HG03565 (cell line): ENCODE results near the gene ZSWIM8.
"Not testable (repeated sequence)": the region's sequence is repeated elsewhere in the genome, so short reads cannot be mapped to it uniquely, and the experiment has no call there.

Experiments
- ATAC-seq: cut with Tn5 transposase; IDR thresholded peaks from one replicate; pipeline ENCODE4 v1.9.1; 2021; ENCODE audit warnings: mild to moderate bottlenecking, moderate library complexity; ENCODE audit not compliant: unreplicated experiment

ZSWIM8 gene

GRCh38 chr10:73813333-73813732, 27.9 kb downstream of the ZSWIM8 start:
- no peak for ATAC-seq

GRCh38 chr10:73814276-73814895, 29.0 kb downstream of the ZSWIM8 start:
- ATAC-seq: no peak

- ATAC-seq: no peak
Measured at GRCh38 chr10:73814896-73815718, 29.7 kb downstream of the ZSWIM8 start.

GRCh38 chr10:73815719-73816030, 30.3 kb downstream of the ZSWIM8 start:
- no peak for ATAC-seq

DNA sequence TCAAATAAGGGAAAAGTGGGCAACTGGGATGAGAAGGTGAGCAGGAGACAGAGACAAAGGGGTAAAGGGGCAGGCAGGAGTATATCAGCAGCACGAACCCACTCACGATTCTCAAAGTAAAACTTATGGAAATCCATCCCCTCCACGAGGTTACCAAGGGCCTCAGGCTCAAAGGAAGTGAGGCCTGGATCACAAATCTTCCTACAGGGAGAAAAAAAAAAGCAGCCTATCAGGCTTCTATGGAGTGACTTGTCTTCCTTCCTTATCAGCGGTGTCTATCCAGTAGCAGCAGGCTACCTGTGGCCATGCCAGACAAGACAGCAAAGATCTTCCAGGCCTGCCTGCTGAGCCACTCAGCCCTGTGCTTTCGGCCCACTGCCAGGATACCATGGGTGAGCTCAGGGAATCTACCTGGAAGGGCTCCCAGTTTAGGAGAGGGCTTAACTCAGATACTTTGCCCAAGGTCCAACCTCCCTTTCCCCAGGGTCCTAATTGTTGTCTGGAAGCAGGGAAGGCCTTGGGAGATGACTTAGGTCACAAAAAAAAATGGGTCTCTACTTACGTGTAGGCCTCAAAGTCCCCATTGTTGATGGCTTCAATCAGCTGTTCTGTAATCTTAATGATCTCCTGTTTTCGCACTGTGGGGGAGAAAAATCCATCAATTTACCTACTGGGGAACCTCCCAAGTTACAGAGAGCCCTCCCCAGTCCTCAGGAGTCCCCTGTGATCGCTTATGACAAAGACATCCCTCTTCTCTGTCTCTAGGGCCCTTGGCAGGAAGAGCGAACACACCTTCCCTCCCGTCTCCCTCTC, 31.7 kb downstream of the ZSWIM8 start:
- ATAC-seq: no peak

DNA sequence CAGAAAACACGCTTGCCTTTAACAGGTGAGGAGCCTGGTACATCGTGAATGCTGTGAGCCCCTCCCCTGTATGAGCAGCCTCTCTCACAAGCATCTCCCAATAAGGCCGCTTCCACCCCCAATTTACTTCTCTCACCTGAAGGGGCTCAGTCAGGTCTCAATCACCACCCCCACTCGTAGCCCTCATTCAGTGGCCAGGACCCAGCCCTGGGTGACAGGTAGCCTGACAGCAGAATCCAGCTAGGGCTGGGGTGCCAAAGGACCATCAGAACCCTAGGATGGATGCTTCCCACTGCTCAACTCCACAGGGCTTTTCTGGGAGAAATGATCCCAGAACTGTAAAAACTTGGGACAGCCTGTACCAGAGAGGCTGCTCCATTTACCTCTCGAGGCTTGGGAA, 32.4 kb downstream of the ZSWIM8 start:
- ATAC-seq: no peak

DNA sequence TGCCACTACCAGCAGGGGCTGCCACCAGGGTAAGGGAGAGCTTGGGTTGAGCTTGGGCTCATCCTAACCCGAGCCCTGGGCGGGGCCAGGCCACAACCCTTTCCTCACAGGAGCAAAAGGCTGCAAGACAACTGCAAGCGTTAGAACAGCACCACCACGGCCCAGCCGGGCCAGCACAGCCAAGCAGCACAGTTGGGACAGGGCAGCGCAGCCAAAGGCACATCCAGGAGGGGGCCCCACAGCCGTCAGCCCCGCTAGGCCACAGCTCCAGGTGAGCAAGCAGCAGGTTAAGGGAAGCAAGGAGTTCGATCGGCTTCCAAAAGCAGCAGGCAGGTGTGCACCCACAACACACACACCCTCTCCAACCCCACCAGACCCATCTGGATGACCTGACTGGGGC, 33.0 kb downstream of the ZSWIM8 start:
- no peak for ATAC-seq

DNA sequence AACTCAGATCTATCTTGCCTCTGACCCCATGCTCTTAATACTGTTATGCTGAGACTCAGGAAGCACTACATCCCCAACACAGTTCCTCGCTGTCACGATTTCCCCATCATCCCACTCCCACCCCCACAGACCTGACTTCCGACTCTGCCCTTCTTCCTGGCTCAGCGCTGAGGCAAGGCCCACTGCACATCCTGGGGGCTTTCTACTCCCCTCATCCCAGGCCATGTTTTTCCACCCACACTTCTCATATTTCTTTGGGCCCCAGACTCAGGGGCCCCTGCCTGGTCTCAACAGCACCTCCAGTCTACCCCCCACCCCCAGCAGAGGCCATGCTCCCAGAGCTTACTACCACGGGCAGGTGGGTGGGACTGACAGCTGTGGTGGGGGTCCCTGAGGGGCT, 33.7 kb downstream of the ZSWIM8 start:
- no peak for ATAC-seq

GRCh38 chr10:73819513-73820093, 34.2 kb downstream of the ZSWIM8 start:
- ATAC-seq: no peak

GRCh38 chr10:73823391-73823790, 38.0 kb downstream of the ZSWIM8 start:
- no peak for ATAC-seq

- no peak for ATAC-seq
Measured at GRCh38 chr10:73824146-73824725, 38.8 kb downstream of the ZSWIM8 start.

DNA sequence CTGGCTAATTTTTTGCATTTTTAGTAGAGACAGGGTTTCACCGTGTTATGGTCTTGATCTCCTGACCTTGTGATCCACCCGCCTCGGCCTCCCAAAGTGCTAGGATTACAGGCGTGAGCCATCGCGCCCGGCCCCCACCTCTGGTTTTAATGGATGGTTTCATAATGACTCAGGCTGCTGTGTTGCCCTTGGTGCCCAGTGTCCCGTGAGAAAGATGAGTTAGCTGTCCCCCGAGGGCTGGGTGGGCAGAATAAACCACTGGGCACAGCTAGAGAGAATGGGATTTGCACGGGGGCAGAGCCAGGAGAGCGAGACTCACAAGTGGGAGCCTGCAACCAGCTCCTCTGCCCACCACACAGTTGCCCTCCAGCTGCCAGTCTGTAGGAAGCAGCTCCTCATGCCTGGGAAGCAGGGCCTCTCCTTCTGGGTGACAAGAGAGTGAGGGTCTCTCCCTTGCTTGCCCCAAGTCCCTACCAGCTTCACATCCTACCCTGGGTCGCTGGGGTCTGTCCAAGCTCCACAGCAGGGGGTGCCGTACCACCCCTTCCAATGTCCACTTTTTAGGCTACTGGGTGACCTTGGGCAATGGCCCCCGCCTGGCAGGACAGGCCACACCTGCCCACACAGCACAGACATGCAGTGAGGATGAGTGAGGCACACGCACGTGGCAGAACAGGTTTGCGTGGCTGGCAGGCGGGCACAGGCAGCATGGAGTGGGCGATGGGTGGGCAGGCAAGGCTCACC, 42.1 kb downstream of the ZSWIM8 start:
- ATAC-seq: no peak

GRCh38 chr10:73828161-73828560, 42.8 kb downstream of the ZSWIM8 start:
- ATAC-seq: no peak

DNA sequence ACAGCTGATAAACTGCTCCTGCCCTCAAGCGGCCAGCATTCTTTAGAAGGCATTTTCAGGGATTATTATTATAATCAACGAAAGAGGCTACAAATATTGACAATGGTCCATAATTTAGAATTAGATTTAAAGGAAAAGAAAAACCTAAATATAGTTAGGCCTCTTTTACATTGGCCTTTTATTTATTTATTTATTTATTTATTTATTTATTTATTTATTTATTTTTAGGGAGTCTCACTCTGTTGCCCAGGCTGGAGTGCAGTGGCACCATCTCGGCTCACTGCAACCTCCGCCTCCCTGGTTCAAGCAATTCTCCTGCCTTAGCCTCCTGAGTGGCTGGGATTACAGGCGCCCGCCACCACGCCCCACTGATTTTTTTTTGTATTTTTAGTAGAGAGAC, 43.7 kb downstream of the ZSWIM8 start:
- not testable (repeated sequence) for ATAC-seq

- ATAC-seq: no peak
Measured at GRCh38 chr10:73836427-73836980, 51.1 kb downstream of the ZSWIM8 start.

GRCh38 chr10:73837072-73837471, 51.7 kb downstream of the ZSWIM8 start:
- ATAC-seq: no peak

- ATAC-seq: no peak
Measured at GRCh38 chr10:73838008-73838567, 52.7 kb downstream of the ZSWIM8 start.

DNA sequence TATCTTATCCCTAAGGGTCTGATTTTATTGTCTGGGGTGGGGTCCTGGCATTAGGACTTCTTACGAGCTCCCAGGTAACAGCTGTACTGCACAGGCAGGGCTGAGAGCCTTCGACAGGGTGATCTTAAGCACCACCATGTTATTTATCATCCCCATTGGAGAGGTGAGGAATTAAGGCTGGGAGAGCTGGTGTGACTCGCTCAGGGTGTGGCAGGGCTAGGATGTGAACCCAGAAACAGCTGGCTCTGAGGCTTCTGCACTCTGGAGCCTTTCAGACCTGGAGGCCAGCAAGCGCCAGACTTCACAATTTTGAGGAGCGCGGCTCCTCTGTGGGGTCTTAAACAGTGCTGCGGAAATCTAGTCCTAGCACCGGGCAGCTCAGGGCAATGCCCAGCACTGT, 53.4 kb downstream of the ZSWIM8 start:
- no peak for ATAC-seq

- no peak for ATAC-seq
Measured at GRCh38 chr10:73839276-73839966, 54.0 kb downstream of the ZSWIM8 start.
